Neuronal stem cell (in vitro differentiated cells): ENCODE data around the gene FSIP1.

ENCODE experiments used
- DNase-seq: peaks from one replicate; pipeline ENCODE4 v3.0.0-alpha.2; 2013; ENCODE audit warnings: low spot score
- H2AFZ ChIP-seq: one replicate; pipeline ENCODE4 v1.6.1; 2013; ENCODE audit warnings: mild to moderate bottlenecking, low read length, inconsistent platforms
- H2AK5ac ChIP-seq: 2 replicates; pipeline ENCODE4 v1.6.1; 2013; ENCODE audit warnings: low read depth, mild to moderate bottlenecking, inconsistent platforms, low read length, moderate library complexity, mixed read lengths
- H2BK120ac ChIP-seq: 2 replicates; pipeline ENCODE4 v1.6.1; 2013; ENCODE audit warnings: low read depth, mild to moderate bottlenecking, inconsistent platforms, low read length, moderate library complexity, mixed read lengths
- H2BK12ac ChIP-seq: one replicate; pipeline ENCODE4 v1.6.1; 2013; ENCODE audit warnings: low read length, inconsistent platforms
- H2BK15ac ChIP-seq: 2 replicates; pipeline ENCODE4 v1.6.1; 2013; ENCODE audit warnings: mild to moderate bottlenecking, low read length, inconsistent platforms, mixed read lengths
- H2BK5ac ChIP-seq: one replicate; pipeline ENCODE4 v1.6.1; 2013; ENCODE audit warnings: inconsistent platforms, mild to moderate bottlenecking, low read length, moderate library complexity
- H3K14ac ChIP-seq: one replicate; pipeline ENCODE4 v1.6.1; 2013; ENCODE audit warnings: low read length, inconsistent platforms
- H3K18ac ChIP-seq: 2 replicates; pipeline ENCODE4 v1.6.1; 2013; ENCODE audit warnings: low read length, inconsistent platforms
- H3K23ac ChIP-seq: 2 replicates; pipeline ENCODE4 v1.6.1; 2013; ENCODE audit warnings: low read depth, mild to moderate bottlenecking, mixed read lengths, low read length, inconsistent platforms; ENCODE audit not compliant: poor library complexity
- H3K27ac ChIP-seq: replicated peaks from 3 replicates; pipeline ENCODE4 v1.5.1; 2013; ENCODE audit warnings: low read length, inconsistent platforms
- H3K27me3 ChIP-seq, 3 experiments: 2 replicates each; pipeline ENCODE4 v1.6.1; 2013; ENCODE audit warnings: low read length in 3 of 3, mild to moderate bottlenecking in 2 of 3, inconsistent platforms in 1 of 3, low read depth in 1 of 3, mixed read lengths in 1 of 3, moderate library complexity in 1 of 3; ENCODE audit not compliant: control insufficient read depth in 3 of 3, insufficient read depth in 3 of 3
- H3K36me3 ChIP-seq, 2 donors: replicated peaks in 1 of 2; 2 replicates each; pipeline ENCODE4 v1.6.1; 2013; ENCODE audit warnings: low read length in 2 of 2; ENCODE audit not compliant: control insufficient read depth in 2 of 2, insufficient read depth in 2 of 2
- H3K4ac ChIP-seq: 2 replicates; pipeline ENCODE4 v1.6.1; 2013; ENCODE audit warnings: inconsistent platforms, mild to moderate bottlenecking, low read length, moderate library complexity
- H3K4me1 ChIP-seq, 2 donors: 1 replicate in 1 of 2; 2 replicates in 1 of 2; pipeline ENCODE4 v1.6.1; 2013; ENCODE audit warnings: low read length in 2 of 2, low read depth in 1 of 2; ENCODE audit not compliant: control insufficient read depth in 2 of 2, insufficient read depth in 1 of 2
- H3K4me2 ChIP-seq: one replicate; pipeline ENCODE4 v1.6.1; 2013; ENCODE audit warnings: mild to moderate bottlenecking, low read length, inconsistent platforms; ENCODE audit not compliant: insufficient read depth, poor library complexity, severe bottlenecking
- H3K4me3 ChIP-seq, 2 donors: 2 replicates each; pipeline ENCODE4 v1.5.1; 2013; ENCODE audit warnings: low read length in 2 of 2, mild to moderate bottlenecking in 2 of 2, inconsistent platforms in 1 of 2, moderate library complexity in 1 of 2
- H3K79me1 ChIP-seq: one replicate; pipeline ENCODE4 v1.6.1; 2013; ENCODE audit warnings: low read depth, mild to moderate bottlenecking, inconsistent platforms, low read length, moderate library complexity
- H3K9ac ChIP-seq: one replicate; pipeline ENCODE4 v1.6.1; 2013; ENCODE audit warnings: mild to moderate bottlenecking, low read depth, low read length, inconsistent platforms; ENCODE audit not compliant: poor library complexity
- H3K9me3 ChIP-seq, 2 donors: replicated peaks in 1 of 2; 2 replicates each; pipeline versions ENCODE3 to v1.6.1; 2013; ENCODE audit warnings: low read length in 2 of 2, mild to moderate bottlenecking in 2 of 2, inconsistent platforms in 1 of 2, low read depth in 1 of 2, mixed read lengths in 1 of 2, moderate library complexity in 1 of 2; ENCODE audit not compliant: control insufficient read depth in 2 of 2, insufficient read depth in 1 of 2
- H4K8ac ChIP-seq: one replicate; pipeline ENCODE4 v1.6.1; 2013; ENCODE audit warnings: low read depth, mild to moderate bottlenecking, inconsistent platforms, low read length, moderate library complexity
- H4K91ac ChIP-seq: one replicate; pipeline ENCODE4 v1.6.1; 2013; ENCODE audit warnings: low read length, low read depth, mild to moderate bottlenecking, inconsistent platforms; ENCODE audit not compliant: poor library complexity
- WGBS, 2 donors: extraction: QIAGEN DNeasy Blood & Tissue Kit; methylation state at CpG; one replicate each; pipeline ENCODE4 v1.1.7; 2013; ENCODE audit warnings: missing lambda C conversion rate in 2 of 2, mixed read lengths in 1 of 2; ENCODE audit not compliant: insufficient read length in 2 of 2, insufficient replicate concordance in 1 of 2; ENCODE audit errors: extremely low coverage in 2 of 2; 5-methylcytosine and 5-hydroxymethylcytosine counted together

The FSIP1 gene

GRCh38 chr15:39720081-39720480, 62.6 kb downstream of the FSIP1 start:
- peaks cover 0 to 1% of the 10 kb centered on the region in 2 donors for H3K36me3 ChIP-seq
- H3K4me3 ChIP-seq = no peak overlapping the region
- peaks cover 0 to 16% of the 10 kb centered on the region in 2 donors for H3K9me3 ChIP-seq
- no peak overlapping the region for H3K9ac ChIP-seq
- no peak overlapping the region for H2BK15ac ChIP-seq
- no peak overlapping the region for H2BK120ac ChIP-seq
- no peak overlapping the region for H2BK5ac ChIP-seq
- H3K79me1 ChIP-seq = no peaks in the 10 kb centered on the region
- H4K91ac ChIP-seq = no peak overlapping the region
- no peak overlapping the region for H3K4me2 ChIP-seq
- no peak overlapping the region for H2AK5ac ChIP-seq
- H2BK12ac ChIP-seq = no peak overlapping the region
- H3K27ac ChIP-seq = no peak overlapping the region
- no peak overlapping the region for H3K14ac ChIP-seq
- H3K18ac ChIP-seq = no peak overlapping the region
- no peak overlapping the region for H2AFZ ChIP-seq
- no peak overlapping the region for H3K23ac ChIP-seq
- no peak overlapping the region for H3K4ac ChIP-seq
- DNase-seq = no peak
- no peak overlapping the region for H4K8ac ChIP-seq
- no peaks in the 10 kb centered on the region for H3K27me3 ChIP-seq
- peaks cover 0 to 8% of the 10 kb centered on the region in 2 donors for H3K4me1 ChIP-seq

- no CpG with 5 or more reads among the region's 1 CpG for WGBS, 2 donors
Observed at GRCh38 chr15:39719109-39719508, 63.5 kb downstream of the FSIP1 start.

GRCh38 chr15:39717134-39717533, 65.5 kb downstream of the FSIP1 start:
- Histone ChIP-seq H3K79me1 (no peaks in the 10 kb centered on the region), H3K9ac (no peak overlapping the region), H3K27ac (no peak overlapping the region), H3K36me3 (peaks cover 0 to 1% of the 10 kb centered on the region in 2 donors), H3K14ac (no peak overlapping the region), H3K23ac (no peak overlapping the region), H3K4me3 (no peak overlapping the region), H2AFZ (no peak overlapping the region), H2AK5ac (no peak overlapping the region), H2BK12ac (no peak overlapping the region), H3K4me1 (peaks cover 0 to 8% of the 10 kb centered on the region in 2 donors), H3K4ac (no peak overlapping the region), H3K27me3 (no peaks in the 10 kb centered on the region), H3K4me2 (no peak overlapping the region), H3K18ac (no peak overlapping the region), H2BK5ac (no peak overlapping the region), H2BK15ac (no peak overlapping the region), H4K8ac (no peak overlapping the region), H3K9me3 (peaks cover 0 to 21% of the 10 kb centered on the region in 2 donors), H4K91ac (no peak overlapping the region), H2BK120ac (no peak overlapping the region)
- no CpG with 5 or more reads among the region's 1 CpG for WGBS, 2 donors
- no peak for DNase-seq

More at GRCh38 chr15:39719109-39719508, 63.5 kb downstream of the FSIP1 start:
- peaks cover 0 to 1% of the 10 kb centered on the region in 2 donors for H3K36me3 ChIP-seq
- H4K91ac ChIP-seq = no peak overlapping the region
- H3K27ac ChIP-seq = no peak overlapping the region
- H3K4me2 ChIP-seq = no peak overlapping the region
- H3K23ac ChIP-seq = no peak overlapping the region
- H3K79me1 ChIP-seq = no peaks in the 10 kb centered on the region
- no peak overlapping the region for H2BK120ac ChIP-seq
- H3K18ac ChIP-seq = no peak overlapping the region
- no peak overlapping the region for H3K9ac ChIP-seq
- H3K4me1 ChIP-seq = peaks cover 0 to 8% of the 10 kb centered on the region in 2 donors
- H2BK5ac ChIP-seq = no peak overlapping the region
- H3K9me3 ChIP-seq = peaks cover 0 to 16% of the 10 kb centered on the region in 2 donors
- H2AK5ac ChIP-seq = no peak overlapping the region
- no peaks in the 10 kb centered on the region for H3K27me3 ChIP-seq
- H2BK12ac ChIP-seq = no peak overlapping the region
- no peak overlapping the region for H3K4ac ChIP-seq
- H2BK15ac ChIP-seq = no peak overlapping the region
- H3K4me3 ChIP-seq = no peak overlapping the region
- no peak overlapping the region for H2AFZ ChIP-seq
- DNase-seq = no peak
- no peak overlapping the region for H4K8ac ChIP-seq
- H3K14ac ChIP-seq = no peak overlapping the region

GRCh38 chr15:39714251-39714650, 68.4 kb downstream of the FSIP1 start:
- H3K9ac ChIP-seq = no peak overlapping the region
- no peak overlapping the region for H3K18ac ChIP-seq
- no peak for DNase-seq
- no peak overlapping the region for H3K4ac ChIP-seq
- no peak overlapping the region for H2BK12ac ChIP-seq
- no peak overlapping the region for H2BK5ac ChIP-seq
- no CpG with 5 or more reads among the region's 2 CpGs for WGBS, 2 donors
- peaks cover 0 to 1% of the 10 kb centered on the region in 2 donors for H3K36me3 ChIP-seq
- H4K91ac ChIP-seq = no peak overlapping the region
- no peaks in the 10 kb centered on the region for H3K79me1 ChIP-seq
- H3K4me3 ChIP-seq = no peak overlapping the region
- H2BK120ac ChIP-seq = no peak overlapping the region
- no peak overlapping the region for H3K14ac ChIP-seq
- H3K4me1 ChIP-seq = no peaks in the 10 kb centered on the region
- no peak overlapping the region for H3K4me2 ChIP-seq
- H2BK15ac ChIP-seq = no peak overlapping the region
- no peaks in the 10 kb centered on the region for H3K27me3 ChIP-seq
- no peak overlapping the region for H2AK5ac ChIP-seq
- H3K23ac ChIP-seq = no peak overlapping the region
- H3K9me3 ChIP-seq = peaks cover 0 to 41% of the 10 kb centered on the region in 2 donors
- no peak overlapping the region for H2AFZ ChIP-seq
- no peak overlapping the region for H3K27ac ChIP-seq
- no peak overlapping the region for H4K8ac ChIP-seq
